Vagina (tissue), 2 donors: ENCODE measurements around the gene TARBP2. TPM values are rescaled to one million over a fixed set of nuclear protein-coding genes. Genes with fewer than 3 reads are reported as not detected.

Source experiments
- DNase-seq, 2 donors: peaks; one replicate each; pipeline ENCODE4 v3.0.0-alpha.2; 2017; ENCODE audit errors: extremely low spot score in 2 of 2
- H3K27ac ChIP-seq: fragments of 200-600 bp; sonication (generic); one replicate; pipeline ENCODE4 v1.5.1; 2019
- H3K27me3 ChIP-seq: fragments of 200-600 bp; sonication (generic); one replicate; pipeline ENCODE4 v1.5.1; 2019
- H3K36me3 ChIP-seq, 2 donors: fragments of 200-600 bp; sonication (generic); one replicate each; pipeline ENCODE4 v1.5.1; 2017 to 2019
- H3K4me1 ChIP-seq: fragments of 200-600 bp; sonication (generic); one replicate; pipeline ENCODE4 v1.5.1; 2019
- H3K4me3 ChIP-seq, 2 donors: fragments of 200-600 bp; sonication (generic); 1 replicate in 1 of 2; 2 replicates in 1 of 2; pipeline ENCODE4 v1.5.1; 2016 to 2019
- H3K9me3 ChIP-seq: fragments of 200-600 bp; sonication (generic); one replicate; pipeline ENCODE4 v1.5.1; 2019
- CTCF ChIP-seq, 3 experiments: fragments of 450-650 bp in 2 of 3; fragments of 200-600 bp in 1 of 3; sonication (generic) in 1 of 3; IDR thresholded peaks; one replicate each; pipeline ENCODE4 v1.5.1; 2017 to 2019; ENCODE audit warnings: antibody characterized with exemption in 3 of 3, mild to moderate bottlenecking in 2 of 3, moderate library complexity in 2 of 3
- POLR2A ChIP-seq, 2 donors: fragments of 450-650 bp; IDR thresholded peaks; one replicate each; pipeline ENCODE4 v1.6.1; 2017; ENCODE audit warnings: antibody characterized with exemption in 2 of 2, mild to moderate bottlenecking in 2 of 2, moderate library complexity in 2 of 2
- POLR2AphosphoS5 ChIP-seq, 2 donors: sonication (generic); formaldehyde crosslinking; IDR thresholded peaks; one replicate each; pipeline ENCODE4 v1.9.0; 2017; ENCODE audit warnings: antibody characterized with exemption in 2 of 2, mild to moderate bottlenecking in 2 of 2, low read depth in 1 of 2; ENCODE audit not compliant: insufficient read depth in 1 of 2
- intact Hi-C: fragments of 100-400 bp; cut with DNase I; formaldehyde crosslinking; loops from one replicate; pipeline ENCODE4 v1.15.1; 2023
- total RNA-seq: library from RNA; depleted of rRNA; stranded (reverse); fragments of >200 nt; gene quantifications from one replicate; pipeline ENCODE4 v1.2.3, GENCODE V29; 2016

The TARBP2 gene
- total RNA-seq, 1 donor from 2014 or later, result 17.7 TPM

- Histone ChIP-seq H3K27me3 (no peaks in the 10 kb centered on the region), H3K4me3 (peak overlapping the region; percentile 63 to 73), H3K4me1 (peaks cover 49% of the 10 kb centered on the region), H3K9me3 (no peaks in the 10 kb centered on the region), H3K36me3 (no peaks in the 10 kb centered on the region), H3K27ac (peak overlapping the region; percentile 99)
- DNase-seq, result no peak
- TF ChIP-seq POLR2AphosphoS5 (IDR thresholded peaks at IDR 0.05; ENCODE audit: insufficient read depth in 1 of 2, low read depth in 1 of 2), result peak; percentile 86 to 90
- TF ChIP-seq CTCF (IDR thresholded peaks at IDR 0.05), result no peak
- peak in 1 of 2 donors; percentile 65 for TF ChIP-seq POLR2A (IDR thresholded peaks at IDR 0.05)
- intact Hi-C loops, result no loop called here
Measured at GRCh38 chr12:53492830-53493609, 8.1 kb upstream of the TARBP2 start.

- Histone ChIP-seq H3K36me3 (no peaks in the 10 kb centered on the region), H3K27ac (peak overlapping the region; percentile 99), H3K4me3 (peak overlapping the region; percentile 63 to 73), H3K9me3 (no peaks in the 10 kb centered on the region), H3K27me3 (no peaks in the 10 kb centered on the region), H3K4me1 (peaks cover 56% of the 10 kb centered on the region)
- intact Hi-C loops, result no loop called here
- DNase-seq, result no peak
- TF ChIP-seq POLR2A (IDR thresholded peaks at IDR 0.05) (no peak), POLR2AphosphoS5 (IDR thresholded peaks at IDR 0.05; ENCODE audit: insufficient read depth in 1 of 2, low read depth in 1 of 2) (no peak), CTCF (IDR thresholded peaks at IDR 0.05) (no peak)
Measured at GRCh38 chr12:53493610-53494391, 7.3 kb upstream of the TARBP2 start.

GRCh38 chr12:53495903-53496751 lies 5.0 kb upstream of the TARBP2 start:
- Histone ChIP-seq H3K27me3 (no peaks in the 10 kb centered on the region), H3K27ac (peak overlapping the region; percentile 99), H3K36me3 (no peaks in the 10 kb centered on the region), H3K4me3 (peak overlapping the region in 1 of 2 donors; percentile 16), H3K9me3 (no peaks in the 10 kb centered on the region), H3K4me1 (peaks cover 71% of the 10 kb centered on the region)
- TF ChIP-seq CTCF (IDR thresholded peaks at IDR 0.05) (no peak), POLR2AphosphoS5 (IDR thresholded peaks at IDR 0.05; ENCODE audit: insufficient read depth in 1 of 2, low read depth in 1 of 2) (peak; percentile 27 to 71)
- intact Hi-C loops, result no loop called here
- DNase-seq, result no peak

GRCh38 chr12:53496752-53497032 lies 4.4 kb upstream of the TARBP2 start:
- no peak for DNase-seq
- Histone ChIP-seq H3K36me3 (no peaks in the 10 kb centered on the region), H3K27me3 (no peaks in the 10 kb centered on the region), H3K4me3 (peak overlapping the region in 1 of 2 donors; percentile 16), H3K4me1 (peaks cover 73% of the 10 kb centered on the region), H3K27ac (peak overlapping the region; percentile 99), H3K9me3 (no peaks in the 10 kb centered on the region)
- intact Hi-C loops, result no loop called here
- no peak for TF ChIP-seq POLR2A (IDR thresholded peaks at IDR 0.05)
- TF ChIP-seq CTCF (IDR thresholded peaks at IDR 0.05), result no peak
- TF ChIP-seq POLR2AphosphoS5 (IDR thresholded peaks at IDR 0.05; ENCODE audit: insufficient read depth in 1 of 2, low read depth in 1 of 2), result no peak
